ENCODE measurements around the gene TBL2. TPM values are rescaled to one million over a fixed set of nuclear protein-coding genes. Genes with fewer than 3 reads are reported as not detected.

The TBL2 gene
- total and polyA plus RNA-seq, 2 donors (not counting 1 experiment from before 2014, with no cell fraction given), result 15.1 to 34.6 TPM

GRCh38 chr7:73521636-73522104 is 56.7 kb downstream of the TBL2 start:
- peak; percentile 44 for ATAC-seq (ENCODE audit: low read depth)
- POLR2A ChIA-PET, result interaction anchor here (0.8 to 2.3 kb wide), 6 partner anchors 35 to 216 kb away, joined by 3 to 10 read pairs (median 4); partner anchors contain the start of genes ABHD11, BCL7B and TBL2
- no peak for TF ChIP-seq CTCF (IDR thresholded peaks at IDR 0.05)
- TF ChIP-seq EZH2 (IDR thresholded peaks at IDR 0.05; ENCODE audit: borderline replicate concordance, insufficient read depth, low read depth, low read length, poor library complexity, severe bottlenecking), result no peak
- Mint-ChIP-seq H3K9me3 (ENCODE audit: insufficient read depth) (no peaks in the 10 kb centered on the region), H3K4me3 (peak overlapping the region; percentile 95), H3K4me1 (peaks cover 58% of the 10 kb centered on the region), H3K27me3 (no peaks in the 10 kb centered on the region), H3K27ac (peak overlapping the region; percentile 98)
- Histone ChIP-seq H3K4me1 (ENCODE audit: control insufficient read depth in 2 of 2, insufficient read depth in 2 of 2, low read length in 2 of 2) (peaks cover 52 to 57% of the 10 kb centered on the region in 2 donors), H2AFZ (ENCODE audit: insufficient read depth, low read depth, low read length, poor library complexity, severe bottlenecking) (peak overlapping the region; percentile 74), H3K27me3 (replicated peaks in 1 of 4; ENCODE audit: control extremely low read depth in 1 of 4, control insufficient read depth in 3 of 4, insufficient read depth in 4 of 4, low read length in 3 of 4) (no peaks in the 10 kb centered on the region), H3K4me2 (replicated peaks; ENCODE audit: low read depth, low read length, poor library complexity, severe bottlenecking) (peak overlapping the region; percentile 89), H3K4me3 (ENCODE audit: control extremely low read depth in 1 of 5, extremely low read depth in 1 of 5, insufficient read depth in 1 of 5, low read depth in 2 of 5, low read length in 4 of 5) (peak overlapping the region; percentile 7 to 78 (median 68)), H3K36me3 (replicated peaks in 1 of 2; ENCODE audit: control extremely low read depth in 1 of 2, control insufficient read depth in 1 of 2, extremely low read depth in 1 of 2, insufficient read depth in 2 of 2, low read length in 1 of 2) (peaks cover 1 to 13% of the 10 kb centered on the region in 2 experiments), H3K9me3 (ENCODE audit: control extremely low read depth in 1 of 3, control insufficient read depth in 2 of 3, insufficient read depth in 1 of 3, low read length in 2 of 3) (no peaks in the 10 kb centered on the region), H3K27ac (ENCODE audit: low read length in 2 of 2) (peak overlapping the region; percentile 82 to 87), H3K79me2 (ENCODE audit: control insufficient read depth, insufficient read depth, low read length) (peaks cover 55% of the 10 kb centered on the region), H4K20me1 (ENCODE audit: control insufficient read depth, insufficient read depth, low read length, poor library complexity, severe bottlenecking) (peaks cover 34% of the 10 kb centered on the region), H3K9ac (ENCODE audit: low read length) (peak overlapping the region; percentile 85)
- no peak for DNase-seq
- intact Hi-C loops (cut with micrococcal nuclease), result loop anchor here (1.0 to 5.0 kb wide), 6 partner anchors 36 to 693 kb away; partner anchors contain the start of genes ABHD11, BCL7B, BUD23 and DNAJC30
- WGBS (ENCODE audit: insufficient coverage), result under 1% methylated on average over 62 of the region's 62 CpGs
- CTCF ChIA-PET, result interaction anchor here (1.3 to 1.4 kb wide), 2 partner anchors 57 to 85 kb away, joined by 4 to 5 read pairs; partner anchors contain the start of gene TBL2
